Neuronal stem cell (in vitro differentiated cells): ENCODE data around the gene GPHN.

Source experiments
- DNase-seq: peaks from one replicate; pipeline ENCODE4 v3.0.0-alpha.2; 2013; ENCODE audit warnings: low spot score
- H2AFZ ChIP-seq: one replicate; pipeline ENCODE4 v1.6.1; 2013; ENCODE audit warnings: mild to moderate bottlenecking, low read length, inconsistent platforms
- H2AK5ac ChIP-seq: 2 replicates; pipeline ENCODE4 v1.6.1; 2013; ENCODE audit warnings: low read depth, mild to moderate bottlenecking, inconsistent platforms, low read length, moderate library complexity, mixed read lengths
- H2BK120ac ChIP-seq: 2 replicates; pipeline ENCODE4 v1.6.1; 2013; ENCODE audit warnings: low read depth, mild to moderate bottlenecking, inconsistent platforms, low read length, moderate library complexity, mixed read lengths
- H2BK12ac ChIP-seq: one replicate; pipeline ENCODE4 v1.6.1; 2013; ENCODE audit warnings: low read length, inconsistent platforms
- H2BK15ac ChIP-seq: 2 replicates; pipeline ENCODE4 v1.6.1; 2013; ENCODE audit warnings: mild to moderate bottlenecking, low read length, inconsistent platforms, mixed read lengths
- H2BK5ac ChIP-seq: one replicate; pipeline ENCODE4 v1.6.1; 2013; ENCODE audit warnings: inconsistent platforms, mild to moderate bottlenecking, low read length, moderate library complexity
- H3K14ac ChIP-seq: one replicate; pipeline ENCODE4 v1.6.1; 2013; ENCODE audit warnings: low read length, inconsistent platforms
- H3K18ac ChIP-seq: 2 replicates; pipeline ENCODE4 v1.6.1; 2013; ENCODE audit warnings: low read length, inconsistent platforms
- H3K23ac ChIP-seq: 2 replicates; pipeline ENCODE4 v1.6.1; 2013; ENCODE audit warnings: low read depth, mild to moderate bottlenecking, mixed read lengths, low read length, inconsistent platforms; ENCODE audit not compliant: poor library complexity
- H3K27ac ChIP-seq: replicated peaks from 3 replicates; pipeline ENCODE4 v1.5.1; 2013; ENCODE audit warnings: low read length, inconsistent platforms
- H3K27me3 ChIP-seq, 3 experiments: 2 replicates each; pipeline ENCODE4 v1.6.1; 2013; ENCODE audit warnings: low read length in 3 of 3, mild to moderate bottlenecking in 2 of 3, inconsistent platforms in 1 of 3, low read depth in 1 of 3, mixed read lengths in 1 of 3, moderate library complexity in 1 of 3; ENCODE audit not compliant: control insufficient read depth in 3 of 3, insufficient read depth in 3 of 3
- H3K36me3 ChIP-seq, 2 donors: replicated peaks in 1 of 2; 2 replicates each; pipeline ENCODE4 v1.6.1; 2013; ENCODE audit warnings: low read length in 2 of 2; ENCODE audit not compliant: control insufficient read depth in 2 of 2, insufficient read depth in 2 of 2
- H3K4ac ChIP-seq: 2 replicates; pipeline ENCODE4 v1.6.1; 2013; ENCODE audit warnings: inconsistent platforms, mild to moderate bottlenecking, low read length, moderate library complexity
- H3K4me1 ChIP-seq, 2 donors: 1 replicate in 1 of 2; 2 replicates in 1 of 2; pipeline ENCODE4 v1.6.1; 2013; ENCODE audit warnings: low read length in 2 of 2, low read depth in 1 of 2; ENCODE audit not compliant: control insufficient read depth in 2 of 2, insufficient read depth in 1 of 2
- H3K4me2 ChIP-seq: one replicate; pipeline ENCODE4 v1.6.1; 2013; ENCODE audit warnings: mild to moderate bottlenecking, low read length, inconsistent platforms; ENCODE audit not compliant: insufficient read depth, poor library complexity, severe bottlenecking
- H3K4me3 ChIP-seq, 2 donors: 2 replicates each; pipeline ENCODE4 v1.5.1; 2013; ENCODE audit warnings: low read length in 2 of 2, mild to moderate bottlenecking in 2 of 2, inconsistent platforms in 1 of 2, moderate library complexity in 1 of 2
- H3K79me1 ChIP-seq: one replicate; pipeline ENCODE4 v1.6.1; 2013; ENCODE audit warnings: low read depth, mild to moderate bottlenecking, inconsistent platforms, low read length, moderate library complexity
- H3K9ac ChIP-seq: one replicate; pipeline ENCODE4 v1.6.1; 2013; ENCODE audit warnings: mild to moderate bottlenecking, low read depth, low read length, inconsistent platforms; ENCODE audit not compliant: poor library complexity
- H3K9me3 ChIP-seq, 2 donors: replicated peaks in 1 of 2; 2 replicates each; pipeline versions ENCODE3 to v1.6.1; 2013; ENCODE audit warnings: low read length in 2 of 2, mild to moderate bottlenecking in 2 of 2, inconsistent platforms in 1 of 2, low read depth in 1 of 2, mixed read lengths in 1 of 2, moderate library complexity in 1 of 2; ENCODE audit not compliant: control insufficient read depth in 2 of 2, insufficient read depth in 1 of 2
- H4K8ac ChIP-seq: one replicate; pipeline ENCODE4 v1.6.1; 2013; ENCODE audit warnings: low read depth, mild to moderate bottlenecking, inconsistent platforms, low read length, moderate library complexity
- H4K91ac ChIP-seq: one replicate; pipeline ENCODE4 v1.6.1; 2013; ENCODE audit warnings: low read length, low read depth, mild to moderate bottlenecking, inconsistent platforms; ENCODE audit not compliant: poor library complexity
- WGBS, 2 donors: extraction: QIAGEN DNeasy Blood & Tissue Kit; methylation state at CpG; one replicate each; pipeline ENCODE4 v1.1.7; 2013; ENCODE audit warnings: missing lambda C conversion rate in 2 of 2, mixed read lengths in 1 of 2; ENCODE audit not compliant: insufficient read length in 2 of 2, insufficient replicate concordance in 1 of 2; ENCODE audit errors: extremely low coverage in 2 of 2; 5-methylcytosine and 5-hydroxymethylcytosine counted together

The GPHN gene

DNA sequence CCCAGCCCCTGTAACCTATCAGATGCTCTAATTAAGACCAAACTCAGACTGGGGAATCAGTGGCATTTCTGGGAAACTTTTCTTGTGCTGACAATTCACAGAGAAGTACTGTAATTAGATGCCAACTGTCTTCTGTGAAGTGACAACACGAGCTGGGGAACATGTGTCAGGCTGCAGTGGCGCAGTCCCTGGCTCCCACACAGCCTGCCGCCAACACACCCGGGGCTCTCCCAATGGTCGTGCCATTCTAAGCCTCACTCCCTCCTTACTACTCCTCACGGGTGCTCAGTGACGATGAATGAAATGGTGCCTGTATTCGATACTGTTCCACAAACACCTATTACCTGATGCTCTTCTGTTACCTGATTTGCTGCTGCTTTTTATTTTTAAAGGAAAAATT lies 699.9 kb downstream of the GPHN start:
- H3K27me3 ChIP-seq, result no peaks in the 10 kb centered on the region
- no peak overlapping the region for H3K14ac ChIP-seq
- no peak overlapping the region for H3K23ac ChIP-seq
- H3K4ac ChIP-seq, result no peak overlapping the region
- no peak overlapping the region for H2BK5ac ChIP-seq
- H3K4me3 ChIP-seq, result no peak overlapping the region
- H3K27ac ChIP-seq, result no peak overlapping the region
- H2AK5ac ChIP-seq, result no peak overlapping the region
- no peaks in the 10 kb centered on the region for H3K36me3 ChIP-seq
- H3K9me3 ChIP-seq, result peaks cover 0 to 5% of the 10 kb centered on the region in 2 donors
- no peak overlapping the region for H4K8ac ChIP-seq
- DNase-seq, result no peak
- no peak overlapping the region for H3K18ac ChIP-seq
- H2BK15ac ChIP-seq, result no peak overlapping the region
- H2BK12ac ChIP-seq, result no peak overlapping the region
- no peaks in the 10 kb centered on the region for H3K79me1 ChIP-seq
- H2AFZ ChIP-seq, result no peak overlapping the region
- no peak overlapping the region for H3K4me2 ChIP-seq
- H4K91ac ChIP-seq, result no peak overlapping the region
- no CpG with 5 or more reads among the region's 8 CpGs for WGBS, 2 donors
- H2BK120ac ChIP-seq, result no peak overlapping the region
- H3K4me1 ChIP-seq, result no peaks in the 10 kb centered on the region
- no peak overlapping the region for H3K9ac ChIP-seq

DNA sequence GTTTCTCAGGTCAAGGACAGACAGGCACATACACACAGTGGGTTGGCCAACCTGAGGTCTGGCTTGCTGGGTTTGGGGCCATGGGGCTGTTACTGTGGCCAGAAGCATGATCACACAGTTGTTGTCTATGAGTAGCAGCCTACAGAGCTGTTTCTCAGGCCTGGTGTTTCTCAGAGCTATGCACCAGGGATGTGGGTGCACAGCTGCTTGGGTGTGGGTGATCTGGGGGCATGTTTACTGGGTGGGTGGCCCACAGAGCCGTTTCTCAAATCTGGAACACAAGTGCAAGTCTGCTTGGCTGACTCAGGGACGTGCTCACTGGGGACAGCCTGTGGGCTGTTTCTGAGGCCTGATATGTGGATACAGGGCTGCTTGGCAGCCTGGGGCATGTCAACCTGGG lies 710.2 kb downstream of the GPHN start:
- Histone ChIP-seq H3K9me3 (no peaks in the 10 kb centered on the region), H3K27me3 (no peaks in the 10 kb centered on the region), H3K9ac (no peak overlapping the region), H2AFZ (no peak overlapping the region), H3K14ac (no peak overlapping the region), H3K4me1 (no peaks in the 10 kb centered on the region), H3K4me3 (no peak overlapping the region), H2BK5ac (no peak overlapping the region), H3K36me3 (no peaks in the 10 kb centered on the region), H3K27ac (no peak overlapping the region), H3K4me2 (no peak overlapping the region), H2BK120ac (no peak overlapping the region), H2BK15ac (no peak overlapping the region), H4K8ac (no peak overlapping the region), H2BK12ac (no peak overlapping the region), H2AK5ac (peak overlapping the region; percentile 1), H3K4ac (no peak overlapping the region), H3K23ac (no peak overlapping the region), H4K91ac (no peak overlapping the region), H3K18ac (no peak overlapping the region), H3K79me1 (no peaks in the 10 kb centered on the region)
- WGBS, 2 donors, result no CpG with 5 or more reads among the region's 2 CpGs
- DNase-seq, result no peak

DNA sequence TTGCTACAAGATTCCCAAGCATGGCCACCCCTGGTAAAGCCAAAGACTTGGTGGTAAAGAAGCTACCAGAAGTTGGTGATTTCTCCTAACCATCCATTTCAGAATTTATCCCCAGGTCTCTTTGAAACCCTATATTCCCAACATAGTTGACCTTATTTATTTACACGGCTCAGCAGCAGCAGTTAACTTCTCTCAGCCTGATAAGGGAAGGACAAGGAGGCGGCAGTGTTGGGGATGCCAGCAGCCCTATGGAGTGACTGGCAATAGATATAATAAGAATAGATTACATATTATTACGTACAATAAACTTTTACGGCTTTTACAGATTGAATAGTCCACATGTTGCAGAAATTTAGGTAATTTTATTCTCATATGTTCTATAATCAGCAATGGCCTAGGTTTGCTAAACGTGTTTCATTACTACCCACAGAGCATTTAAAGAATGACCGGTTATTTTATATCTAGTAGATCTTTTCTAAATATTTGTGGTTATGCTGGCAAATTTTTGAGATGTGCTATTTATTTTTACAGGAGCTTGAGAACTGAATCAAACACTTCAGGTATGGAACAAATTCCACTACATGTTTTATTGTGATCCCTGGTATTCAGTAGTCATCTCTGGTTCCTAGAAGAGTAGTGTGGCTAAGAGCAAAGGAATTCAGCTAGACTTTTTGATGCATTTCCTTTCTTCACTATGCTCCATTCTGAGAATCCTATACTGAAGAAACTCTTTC lies 713.5 kb downstream of the GPHN start:
- no peak overlapping the region for H3K4me3 ChIP-seq
- no peak overlapping the region for H2AK5ac ChIP-seq
- H3K27ac ChIP-seq, result no peak overlapping the region
- no peak overlapping the region for H3K9ac ChIP-seq
- H3K14ac ChIP-seq, result no peak overlapping the region
- H3K79me1 ChIP-seq, result no peaks in the 10 kb centered on the region
- H3K36me3 ChIP-seq, result no peaks in the 10 kb centered on the region
- H2AFZ ChIP-seq, result peak overlapping the region; percentile 29
- no peak overlapping the region for H2BK120ac ChIP-seq
- H3K9me3 ChIP-seq, result no peaks in the 10 kb centered on the region
- peaks cover 0 to 6% of the 10 kb centered on the region in 2 donors for H3K4me1 ChIP-seq
- H3K27me3 ChIP-seq, result no peaks in the 10 kb centered on the region
- no peak overlapping the region for H2BK12ac ChIP-seq
- H3K4ac ChIP-seq, result no peak overlapping the region
- no peak overlapping the region for H2BK15ac ChIP-seq
- no peak overlapping the region for H3K4me2 ChIP-seq
- H4K91ac ChIP-seq, result no peak overlapping the region
- H4K8ac ChIP-seq, result no peak overlapping the region
- H2BK5ac ChIP-seq, result no peak overlapping the region
- no peak for DNase-seq
- H3K23ac ChIP-seq, result no peak overlapping the region
- H3K18ac ChIP-seq, result no peak overlapping the region
- no CpG with 5 or more reads among the region's 6 CpGs for WGBS, 2 donors

DNA sequence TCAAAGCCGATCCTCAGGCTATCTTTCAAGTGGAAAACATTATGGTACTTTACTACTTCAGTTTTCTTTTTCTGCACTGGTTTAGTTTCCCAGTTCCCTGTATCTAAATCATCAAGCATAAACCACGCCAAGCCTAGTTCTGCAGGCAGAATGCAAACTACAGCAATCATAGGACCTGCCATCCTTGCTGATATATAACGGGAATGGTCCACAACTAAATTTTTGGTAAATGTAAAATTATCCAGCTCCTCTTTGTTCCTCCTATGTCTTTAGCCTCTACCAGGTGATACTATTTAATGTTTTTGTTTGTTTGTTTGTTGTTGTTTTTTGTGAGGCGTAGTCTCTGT lies 714.0 kb downstream of the GPHN start:
- H3K4ac ChIP-seq, result no peak overlapping the region
- WGBS, 2 donors, result no CpG with 5 or more reads among the region's 4 CpGs

More for the DNA sequence above, 714.0 kb downstream of the GPHN start:
- Histone ChIP-seq H4K8ac (no peak overlapping the region), H2BK120ac (no peak overlapping the region), H3K18ac (no peak overlapping the region), H3K9me3 (no peaks in the 10 kb centered on the region), H3K36me3 (no peaks in the 10 kb centered on the region), H3K4me3 (no peak overlapping the region), H2BK5ac (no peak overlapping the region), H4K91ac (no peak overlapping the region), H3K14ac (no peak overlapping the region), H3K23ac (no peak overlapping the region), H3K27ac (no peak overlapping the region), H3K4me2 (no peak overlapping the region), H3K27me3 (no peaks in the 10 kb centered on the region), H2AK5ac (no peak overlapping the region), H2AFZ (peak overlapping the region; percentile 29), H3K79me1 (no peaks in the 10 kb centered on the region), H2BK12ac (no peak overlapping the region), H3K9ac (no peak overlapping the region), H3K4me1 (peaks cover 0 to 6% of the 10 kb centered on the region in 2 donors), H2BK15ac (no peak overlapping the region)
- no peak for DNase-seq
